GM18870 (cell line): Measurements from ENCODE around the gene TK2.
"Not testable (repeated sequence)": the region's sequence is repeated elsewhere in the genome, so short reads cannot be mapped to it uniquely, and the experiment has no call there.

Experiments
- ATAC-seq: cut with Tn5 transposase; IDR thresholded peaks from one replicate; pipeline ENCODE4 v1.9.1; 2021; ENCODE audit warnings: moderate library complexity; ENCODE audit not compliant: unreplicated experiment

TK2 gene

DNA sequence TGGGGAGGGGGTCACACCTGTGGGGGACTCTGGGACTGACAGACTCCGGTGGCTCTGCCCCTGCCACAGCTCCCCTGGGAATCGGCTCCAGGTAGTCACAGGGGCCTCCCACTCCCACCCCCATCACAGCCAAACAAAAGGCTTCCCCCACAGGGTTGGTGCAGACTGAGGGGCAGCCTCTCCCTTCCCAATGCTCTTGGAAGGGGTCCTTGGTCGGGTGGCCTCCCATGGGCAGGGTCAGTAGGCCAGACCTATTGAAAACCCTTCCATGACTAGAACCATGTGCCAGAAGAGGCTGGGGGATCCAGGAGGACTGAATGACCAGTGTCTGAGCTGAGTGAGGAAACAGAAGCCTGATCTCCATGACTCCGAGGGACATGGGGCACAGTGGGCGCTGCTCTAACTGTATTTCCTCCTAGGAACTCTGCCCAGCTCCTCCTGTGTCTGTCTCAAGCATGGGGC lies 28.6 kb downstream of the TK2 start:
- no peak for ATAC-seq

- no peak for ATAC-seq
Measured at GRCh38 chr16:66520406-66521170, 29.3 kb downstream of the TK2 start.

DNA sequence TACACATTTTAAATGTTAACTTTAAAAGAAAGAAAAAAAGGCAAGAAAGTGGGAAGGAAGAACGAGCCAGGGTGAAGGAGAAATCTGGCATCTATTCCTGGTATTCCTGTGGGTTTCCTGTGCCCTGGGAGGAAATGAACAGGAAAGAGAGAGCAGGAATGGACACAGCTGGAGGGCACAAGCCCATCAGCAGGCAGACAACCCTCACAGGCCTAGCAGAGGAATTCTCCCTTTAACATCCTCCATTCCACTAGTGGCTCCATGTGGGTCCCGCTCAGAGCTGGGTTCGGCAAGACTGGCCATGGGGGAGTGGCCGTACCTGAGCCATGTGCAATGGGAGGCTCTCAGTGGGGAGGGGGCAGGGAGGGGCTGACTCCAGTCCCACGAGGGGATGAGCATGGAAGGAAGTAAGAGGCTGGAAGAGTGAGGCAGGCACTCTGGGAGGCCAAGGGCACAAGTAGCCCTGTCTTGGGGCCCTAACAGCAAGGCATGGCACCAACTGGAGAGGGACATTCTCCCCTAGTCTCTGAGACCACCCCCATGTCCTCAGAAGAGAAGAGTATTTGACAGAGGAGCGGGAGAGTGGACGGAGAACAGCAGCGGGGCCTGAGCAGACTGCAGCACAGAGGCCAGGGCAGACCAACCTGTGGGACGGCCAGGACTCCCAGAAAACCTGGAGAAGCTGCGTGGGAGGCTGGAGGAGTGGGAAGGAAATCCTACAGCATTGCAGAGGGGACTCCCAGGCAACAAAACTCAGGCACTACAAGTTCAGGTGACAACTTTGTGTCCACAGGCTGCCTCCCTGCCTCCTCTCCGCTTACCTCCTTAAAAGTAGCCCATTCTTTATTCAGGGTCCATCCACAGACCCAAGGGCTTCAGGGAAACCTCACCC lies 30.2 kb downstream of the TK2 start:
- no peak for ATAC-seq

- ATAC-seq = no peak
Measured at GRCh38 chr16:66517586-66518263, 32.2 kb downstream of the TK2 start.

DNA sequence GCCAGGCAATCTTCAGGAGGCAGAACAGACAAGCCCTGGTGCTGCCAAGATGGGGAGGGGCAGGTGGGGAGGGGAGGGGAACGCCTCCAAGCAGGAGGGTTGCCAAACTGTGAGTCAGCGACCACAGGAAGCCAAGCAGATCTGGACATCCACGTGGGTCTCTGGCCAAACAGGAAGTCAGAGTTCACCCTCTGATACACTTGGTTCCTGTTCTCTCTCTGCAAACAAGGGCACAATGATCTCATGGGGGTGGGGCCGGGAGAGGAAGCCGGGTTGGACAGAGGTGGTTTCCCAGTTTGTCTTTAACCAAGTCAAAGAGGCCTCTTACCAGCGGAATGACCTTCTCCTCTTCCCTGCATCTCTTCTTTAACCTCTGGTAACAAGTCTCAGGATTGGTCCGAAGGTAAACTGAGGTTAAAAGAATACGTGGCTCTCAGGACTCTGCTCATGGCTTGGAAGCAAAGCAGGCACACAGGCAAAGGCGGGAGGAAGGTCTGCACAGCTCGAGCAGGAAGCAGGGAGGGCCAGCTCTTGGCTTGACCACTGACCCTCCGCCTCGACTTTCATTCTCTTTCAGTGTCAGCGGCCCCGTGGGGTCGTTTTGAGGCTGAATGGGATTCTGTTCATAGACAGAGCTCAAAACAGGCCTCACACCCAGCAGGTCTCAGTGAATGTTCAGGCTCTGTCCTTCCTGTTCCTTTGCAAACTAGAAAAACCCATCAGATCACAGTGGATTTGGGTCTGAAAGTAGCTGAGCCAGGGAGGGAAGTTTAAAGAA lies 32.9 kb downstream of the TK2 start:
- peak; percentile 97 for ATAC-seq

- ATAC-seq = peak; percentile 26
Measured at GRCh38 chr16:66516509-66516807, 33.5 kb downstream of the TK2 start.

DNA sequence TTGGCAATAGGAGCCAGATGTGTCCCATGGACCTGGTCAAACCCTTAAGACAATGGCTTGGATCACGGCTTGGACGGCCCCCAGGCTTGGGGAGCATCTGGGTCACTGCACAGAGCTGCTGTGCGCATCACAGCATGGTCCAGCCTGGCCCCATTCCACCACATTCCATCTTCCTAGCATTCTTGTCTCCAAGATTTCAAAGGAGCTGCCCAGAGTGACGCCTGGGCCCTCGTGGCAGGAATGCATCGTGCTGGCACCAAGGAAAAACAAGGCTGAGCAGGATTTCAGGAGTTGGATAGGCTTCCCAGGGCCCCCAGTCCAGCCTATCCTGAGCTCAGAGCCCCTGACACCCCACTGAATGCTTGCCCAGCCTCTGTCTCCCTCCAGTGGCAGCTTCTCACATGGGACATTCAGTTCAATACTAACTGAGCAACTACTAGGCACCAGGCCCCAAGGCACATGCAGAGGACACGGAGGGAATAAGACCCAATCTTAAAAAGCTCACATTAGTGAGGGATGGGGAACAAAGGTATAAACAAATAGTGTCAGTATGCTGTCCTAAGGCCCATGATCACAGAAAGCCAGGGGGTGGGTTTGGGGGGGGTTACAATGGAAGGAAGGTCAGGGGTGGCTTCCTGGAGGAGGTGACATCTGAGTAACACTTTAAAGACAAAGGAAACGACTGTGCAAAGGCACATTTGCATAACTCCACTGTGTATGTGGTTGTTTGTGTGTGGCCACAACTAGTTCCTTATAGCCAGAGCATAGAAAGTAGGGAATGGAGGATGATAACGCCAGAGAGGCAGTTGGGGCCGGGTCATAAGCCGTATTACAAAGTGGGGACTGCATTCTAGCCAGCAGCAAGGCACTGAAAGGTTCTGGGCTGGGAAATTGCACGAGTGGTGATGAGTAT lies 34.1 kb downstream of the TK2 start:
- ATAC-seq = no peak

DNA sequence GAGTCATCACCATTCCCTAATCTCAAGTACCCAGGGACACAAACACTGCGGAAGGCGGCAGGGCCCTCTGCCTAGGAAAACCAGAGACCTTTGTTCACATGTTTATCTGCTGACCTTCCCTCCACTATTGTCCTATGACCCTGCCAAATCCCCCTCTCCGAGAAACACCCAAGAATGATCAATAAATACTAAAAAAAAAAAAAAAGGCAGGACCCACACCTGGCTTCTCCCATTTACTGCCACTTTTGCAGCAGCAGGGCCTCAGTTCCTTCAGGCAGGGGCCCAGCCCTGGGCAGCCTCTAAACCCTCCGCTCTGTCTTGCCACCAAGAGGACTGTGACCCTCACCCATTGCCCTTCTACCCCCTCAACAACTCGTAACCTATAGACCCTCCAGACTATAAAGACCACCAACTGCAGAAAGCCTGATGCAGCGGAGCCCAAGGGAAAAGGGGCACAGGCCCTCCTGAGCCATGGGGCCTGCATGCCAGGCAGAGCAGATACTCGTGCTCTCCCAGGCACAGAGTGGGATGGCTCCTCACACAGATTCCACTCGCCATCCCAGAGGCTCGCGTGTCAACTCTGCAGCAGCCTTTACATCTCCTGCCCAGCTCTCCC lies 34.8 kb downstream of the TK2 start:
- ATAC-seq = not testable (repeated sequence)

- not testable (repeated sequence) for ATAC-seq
Measured at GRCh38 chr16:66514391-66514790, 35.5 kb downstream of the TK2 start.

DNA sequence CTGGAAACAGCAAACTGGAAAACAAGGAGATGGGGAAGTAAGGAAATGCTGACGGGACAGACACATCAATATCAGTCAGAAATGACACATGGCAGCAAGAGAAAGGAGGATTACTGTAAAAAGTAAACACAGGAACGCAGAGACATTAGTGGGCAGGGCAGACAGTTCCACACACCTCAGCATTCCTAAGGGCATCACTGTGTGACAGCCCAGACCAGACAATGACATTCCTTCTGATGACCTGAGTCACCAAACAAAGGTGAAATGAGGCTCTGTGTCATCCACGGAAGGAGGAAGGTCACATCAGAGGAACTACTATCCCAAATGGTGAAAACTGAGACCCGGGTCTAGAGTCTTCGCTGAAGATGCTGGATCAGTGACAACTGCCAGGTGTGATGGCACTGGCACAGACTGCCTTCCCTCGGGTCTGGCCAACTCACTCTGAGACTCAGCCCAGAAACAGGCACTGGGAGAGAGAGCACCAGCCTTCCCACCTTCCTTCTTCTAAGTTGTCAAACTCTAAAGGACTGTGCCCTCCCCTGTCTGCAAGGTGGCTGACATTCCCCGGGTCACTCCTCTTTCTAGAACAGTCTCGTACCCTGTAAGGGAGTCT lies 36.7 kb downstream of the TK2 start:
- no peak for ATAC-seq

DNA sequence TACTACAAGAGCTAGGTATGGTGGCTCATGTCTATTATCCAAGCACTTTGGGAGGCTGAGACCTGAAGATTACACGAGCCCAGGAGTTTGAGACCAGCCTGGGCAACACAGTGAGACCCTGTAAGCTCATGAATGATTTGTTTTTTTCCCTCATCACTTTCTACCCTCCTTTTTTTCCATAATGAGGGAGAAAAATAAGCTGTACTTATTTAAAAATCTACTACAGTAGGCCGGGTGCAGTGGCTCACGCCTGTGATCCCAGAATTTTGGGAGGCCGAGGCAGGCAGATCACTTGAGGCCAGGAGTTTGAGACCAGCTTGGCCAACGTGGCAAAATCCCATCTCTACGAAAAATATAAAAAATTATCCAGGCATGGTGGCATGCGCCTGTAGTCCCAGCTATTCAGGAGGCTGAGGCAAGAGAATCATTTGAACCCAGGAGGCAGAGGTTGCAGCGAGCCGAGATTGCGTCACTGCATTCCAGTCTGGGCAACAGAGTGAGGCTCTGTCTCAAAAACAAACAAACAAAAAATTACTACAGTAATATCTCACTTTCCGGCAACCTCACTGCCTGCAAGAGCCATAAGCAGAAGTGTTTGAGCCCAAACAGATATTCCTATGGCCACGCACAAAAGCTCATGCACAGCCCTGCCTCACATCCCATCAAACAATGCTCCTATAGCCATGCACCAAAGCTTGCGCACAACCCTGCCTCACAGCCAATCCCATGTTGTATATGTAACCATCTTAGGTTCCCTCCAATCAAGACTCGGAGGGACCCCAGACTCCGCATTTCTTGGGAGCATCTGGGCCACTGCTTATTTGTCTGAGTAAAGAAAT lies 37.4 kb downstream of the TK2 start:
- ATAC-seq = no peak

DNA sequence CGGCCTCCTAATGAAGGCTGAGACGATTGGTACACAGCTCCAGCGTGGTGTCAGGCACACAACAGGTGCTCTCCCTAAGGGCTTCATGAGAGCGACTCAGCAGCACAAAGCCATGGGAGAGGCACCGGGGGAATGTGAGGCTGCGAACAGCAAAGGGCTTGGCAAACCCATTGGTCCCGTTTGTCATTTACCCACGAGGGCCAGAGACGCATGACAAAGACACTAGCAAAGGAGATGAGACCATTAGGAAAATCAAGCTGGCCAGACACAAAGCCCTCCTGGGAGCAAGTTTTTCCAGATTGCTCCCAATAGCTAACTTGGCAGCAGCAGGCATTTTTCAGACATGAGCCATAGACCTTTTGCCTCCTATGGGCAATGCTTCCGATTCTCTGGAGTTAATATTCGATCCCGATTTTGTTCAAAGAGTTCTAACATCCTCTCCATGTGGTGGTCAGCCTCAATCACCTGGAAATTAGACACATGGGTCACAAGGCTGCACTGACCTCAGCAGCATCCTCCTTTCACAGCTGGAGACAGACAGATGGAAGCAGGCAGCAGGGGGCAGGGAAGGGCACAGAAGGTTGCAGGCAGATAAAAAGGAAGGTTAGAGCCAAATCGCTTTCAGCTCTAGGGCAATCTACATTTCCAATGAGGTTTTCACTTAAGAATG lies 38.2 kb downstream of the TK2 start:
- ATAC-seq = no peak

GRCh38 chr16:66510711-66511601 lies 39.0 kb downstream of the TK2 start:
- ATAC-seq = no peak

- no peak for ATAC-seq
Measured at GRCh38 chr16:66510298-66510697, 39.6 kb downstream of the TK2 start.

GRCh38 chr16:66509576-66509975 lies 40.3 kb downstream of the TK2 start:
- ATAC-seq = no peak

GRCh38 chr16:66508914-66509496 lies 40.9 kb downstream of the TK2 start:
- ATAC-seq = no peak
